ENCODE data around the gene LST1.

DNA sequence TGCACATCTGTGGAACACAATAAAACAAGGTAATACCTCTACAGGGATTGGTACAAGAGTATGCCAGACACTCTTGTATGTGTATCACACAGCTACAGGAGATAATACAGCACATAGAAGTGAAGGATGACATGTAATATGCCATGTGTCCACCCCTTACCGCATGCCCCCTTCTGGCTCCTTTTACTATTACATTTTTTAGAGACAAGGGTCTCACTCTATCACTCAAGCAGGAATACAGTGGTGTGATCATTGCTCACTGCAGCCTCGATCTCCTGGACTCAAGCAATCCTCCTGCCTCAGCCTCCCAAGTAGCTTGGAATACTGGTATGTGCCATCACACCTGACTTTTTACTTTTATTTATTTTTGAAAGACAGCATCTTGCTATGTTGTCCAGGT lies 10.9 kb downstream of the LST1 start:
- TF ChIP-seq, protein P1, sequence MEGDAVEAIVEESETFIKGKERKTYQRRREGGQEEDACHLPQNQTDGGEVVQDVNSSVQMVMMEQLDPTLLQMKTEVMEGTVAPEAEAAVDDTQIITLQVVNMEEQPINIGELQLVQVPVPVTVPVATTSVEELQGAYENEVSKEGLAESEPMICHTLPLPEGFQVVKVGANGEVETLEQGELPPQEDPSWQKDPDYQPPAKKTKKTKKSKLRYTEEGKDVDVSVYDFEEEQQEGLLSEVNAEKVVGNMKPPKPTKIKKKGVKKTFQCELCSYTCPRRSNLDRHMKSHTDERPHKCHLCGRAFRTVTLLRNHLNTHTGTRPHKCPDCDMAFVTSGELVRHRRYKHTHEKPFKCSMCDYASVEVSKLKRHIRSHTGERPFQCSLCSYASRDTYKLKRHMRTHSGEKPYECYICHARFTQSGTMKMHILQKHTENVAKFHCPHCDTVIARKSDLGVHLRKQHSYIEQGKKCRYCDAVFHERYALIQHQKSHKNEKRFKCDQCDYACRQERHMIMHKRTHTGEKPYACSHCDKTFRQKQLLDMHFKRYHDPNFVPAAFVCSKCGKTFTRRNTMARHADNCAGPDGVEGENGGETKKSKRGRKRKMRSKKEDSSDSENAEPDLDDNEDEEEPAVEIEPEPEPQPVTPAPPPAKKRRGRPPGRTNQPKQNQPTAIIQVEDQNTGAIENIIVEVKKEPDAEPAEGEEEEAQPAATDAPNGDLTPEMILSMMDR (IDR thresholded peaks at IDR 0.05), result no peak
- TF ChIP-seq POLR2A (IDR thresholded peaks at IDR 0.05), result no peak

Data from lower leg skin (tissue), 3 donors.